Spleen (tissue), 7 donors: ENCODE data around the gene DISC1.

Experiments
- POLR2A ChIP-seq, 3 donors: fragments of 450-650 bp; IDR thresholded peaks; one replicate each; pipeline ENCODE4 v1.5.1; 2017; ENCODE audit warnings: antibody characterized with exemption in 3 of 3, mild to moderate bottlenecking in 1 of 3
- TF ChIP-seq, protein P1 (sequence below), 11 experiments: fragments of 200-600 bp in 7 of 11; fragments of 450-650 bp in 4 of 11; sonication (generic) in 4 of 11; IDR thresholded peaks in 8 of 11; conservative IDR thresholded peaks in 3 of 11; 1 replicate in 7 of 11; 2 replicates in 4 of 11; pipeline versions ENCODE4 v1.4.0 to v1.8.0; 2016 to 2021; ENCODE audit warnings: antibody characterized with exemption in 11 of 11, inconsistent platforms in 4 of 11, mild to moderate bottlenecking in 1 of 11
- donor health status: DM: no; HTN: no; CAD: no; lungs with moderate emphysema.
- donor health status: DM: no; HTN: no; CAD: no.
- donor health status: DM: no; HTN: no; CAD: no.

DNA sequence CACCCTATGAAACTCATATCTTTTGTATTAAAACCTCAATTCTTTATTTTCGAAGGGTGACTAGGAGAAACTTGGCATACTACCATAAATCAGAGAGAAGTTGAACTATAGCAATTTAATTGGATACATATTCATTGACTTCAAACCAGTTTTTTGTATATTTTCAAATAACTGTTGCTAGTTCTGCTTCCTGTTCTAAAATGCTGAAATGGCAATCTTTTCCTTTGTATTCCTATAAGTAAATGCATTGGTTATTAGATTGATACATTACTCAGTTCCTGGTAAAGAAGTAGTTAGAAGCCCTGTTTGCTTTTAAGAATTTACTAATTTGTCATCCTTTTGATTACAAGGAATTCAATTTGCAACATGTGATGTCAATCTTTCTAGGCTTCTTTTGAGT is 200.0 kb downstream of the DISC1 start:
- TF ChIP-seq, protein P1, sequence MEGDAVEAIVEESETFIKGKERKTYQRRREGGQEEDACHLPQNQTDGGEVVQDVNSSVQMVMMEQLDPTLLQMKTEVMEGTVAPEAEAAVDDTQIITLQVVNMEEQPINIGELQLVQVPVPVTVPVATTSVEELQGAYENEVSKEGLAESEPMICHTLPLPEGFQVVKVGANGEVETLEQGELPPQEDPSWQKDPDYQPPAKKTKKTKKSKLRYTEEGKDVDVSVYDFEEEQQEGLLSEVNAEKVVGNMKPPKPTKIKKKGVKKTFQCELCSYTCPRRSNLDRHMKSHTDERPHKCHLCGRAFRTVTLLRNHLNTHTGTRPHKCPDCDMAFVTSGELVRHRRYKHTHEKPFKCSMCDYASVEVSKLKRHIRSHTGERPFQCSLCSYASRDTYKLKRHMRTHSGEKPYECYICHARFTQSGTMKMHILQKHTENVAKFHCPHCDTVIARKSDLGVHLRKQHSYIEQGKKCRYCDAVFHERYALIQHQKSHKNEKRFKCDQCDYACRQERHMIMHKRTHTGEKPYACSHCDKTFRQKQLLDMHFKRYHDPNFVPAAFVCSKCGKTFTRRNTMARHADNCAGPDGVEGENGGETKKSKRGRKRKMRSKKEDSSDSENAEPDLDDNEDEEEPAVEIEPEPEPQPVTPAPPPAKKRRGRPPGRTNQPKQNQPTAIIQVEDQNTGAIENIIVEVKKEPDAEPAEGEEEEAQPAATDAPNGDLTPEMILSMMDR (IDR thresholded peaks at IDR 0.05 in 8 of 11, conservative IDR thresholded peaks at IDR 0.05 in 3 of 11), result no peak
- no peak for TF ChIP-seq POLR2A (IDR thresholded peaks at IDR 0.05)
